ENCODE data around the gene UBL4A. TPM values are rescaled to one million over a fixed set of nuclear protein-coding genes. Genes with fewer than 3 reads are reported as not detected.
A peak's percentile ranks its signal among the peaks of the same experiment; 100 is the strongest.

The UBL4A gene
- total RNA-seq, 1 donor from 2014 or later, result 12.1 TPM

DNA sequence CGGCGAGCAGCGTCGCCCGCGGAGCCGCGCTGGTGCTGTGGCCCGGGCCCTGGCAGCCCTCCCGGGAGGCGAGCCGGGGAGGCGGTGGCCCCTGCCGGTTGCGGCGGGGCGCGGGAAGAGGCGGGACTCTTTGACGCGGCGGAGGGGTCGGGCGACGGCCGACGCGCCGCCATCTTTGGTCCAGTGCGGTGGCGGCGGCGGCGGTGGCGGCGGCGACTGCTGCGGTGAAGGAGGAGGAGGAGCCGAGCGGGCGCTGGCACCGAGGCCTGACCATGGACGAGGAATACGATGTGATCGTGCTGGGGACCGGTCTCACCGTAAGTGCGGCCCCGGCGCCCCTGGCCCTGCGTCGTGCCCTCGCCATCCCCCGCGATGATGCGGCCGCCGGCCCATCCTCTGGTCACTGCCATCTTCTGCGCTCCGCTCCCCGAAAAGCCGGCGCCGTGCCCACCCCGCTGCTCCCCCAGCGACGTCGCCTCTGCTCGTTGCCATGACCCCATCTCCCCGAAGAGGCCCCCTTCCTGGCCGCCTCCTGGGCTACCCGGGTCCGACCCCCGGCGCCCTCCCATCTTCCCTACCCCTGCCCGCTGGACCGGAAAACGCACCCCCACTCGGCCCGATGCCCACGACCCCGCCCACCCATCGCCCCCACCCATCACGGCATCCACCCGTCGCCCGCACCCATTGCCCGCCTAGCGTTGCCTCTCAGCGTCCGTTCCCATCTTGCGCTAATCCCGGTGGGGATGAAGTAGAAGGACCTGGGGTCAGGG lies 49.2 kb downstream of the UBL4A start, which contains the start of gene GDI1:
TSS of gene GDI1 (plus strand) at position 172 of the 770 bp plus-strand sequence. CDS start at position 273, 101 bp downstream.
- Histone ChIP-seq H2AFZ (replicated peaks) (no peak within 1 kb of the TSS), H3K79me2 (ENCODE audit: low read depth) (peaks cover 36% of the 10 kb centered on the region), H3K4me2 (peak within 1 kb of the TSS; percentile 86), H3K4me3 (peak within 1 kb of the TSS; percentile 71), H4K20me1 (ENCODE audit: low read depth) (peaks cover 33% of the 10 kb centered on the region), H3K27ac (peak within 1 kb of the TSS; percentile 98), H3K9ac (peak within 1 kb of the TSS; percentile 75), H3K9me3 (ENCODE audit: low read depth) (no peaks in the 10 kb centered on the region), H3K27me3 (no peaks in the 10 kb centered on the region), H3K4me1 (no peaks in the 10 kb centered on the region), H3K36me3 (no peaks in the 10 kb centered on the region), H3F3A (ENCODE audit: low read depth) (peaks cover 8% of the 10 kb centered on the region)
- H3K4me3 Mint-ChIP-seq, result peak within 1 kb of the TSS; percentile 92
- peak; percentile 69 for DNase-seq (ENCODE audit: low spot score)
- peaks cover 29% of the 10 kb centered on the region for H3K9me3 Mint-ChIP-seq
- H3K4me1 Mint-ChIP-seq, result peaks cover 10% of the 10 kb centered on the region
- H3K27me3 Mint-ChIP-seq (ENCODE audit: insufficient read depth, low read depth), result peaks cover 16% of the 10 kb centered on the region
- TF ChIP-seq, protein P1, sequence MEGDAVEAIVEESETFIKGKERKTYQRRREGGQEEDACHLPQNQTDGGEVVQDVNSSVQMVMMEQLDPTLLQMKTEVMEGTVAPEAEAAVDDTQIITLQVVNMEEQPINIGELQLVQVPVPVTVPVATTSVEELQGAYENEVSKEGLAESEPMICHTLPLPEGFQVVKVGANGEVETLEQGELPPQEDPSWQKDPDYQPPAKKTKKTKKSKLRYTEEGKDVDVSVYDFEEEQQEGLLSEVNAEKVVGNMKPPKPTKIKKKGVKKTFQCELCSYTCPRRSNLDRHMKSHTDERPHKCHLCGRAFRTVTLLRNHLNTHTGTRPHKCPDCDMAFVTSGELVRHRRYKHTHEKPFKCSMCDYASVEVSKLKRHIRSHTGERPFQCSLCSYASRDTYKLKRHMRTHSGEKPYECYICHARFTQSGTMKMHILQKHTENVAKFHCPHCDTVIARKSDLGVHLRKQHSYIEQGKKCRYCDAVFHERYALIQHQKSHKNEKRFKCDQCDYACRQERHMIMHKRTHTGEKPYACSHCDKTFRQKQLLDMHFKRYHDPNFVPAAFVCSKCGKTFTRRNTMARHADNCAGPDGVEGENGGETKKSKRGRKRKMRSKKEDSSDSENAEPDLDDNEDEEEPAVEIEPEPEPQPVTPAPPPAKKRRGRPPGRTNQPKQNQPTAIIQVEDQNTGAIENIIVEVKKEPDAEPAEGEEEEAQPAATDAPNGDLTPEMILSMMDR (IDR thresholded peaks at IDR 0.05), result no peak
- peaks cover 6% of the 10 kb centered on the region for H3K36me3 Mint-ChIP-seq
- H3K27ac Mint-ChIP-seq, result peak within 1 kb of the TSS; percentile 99

- peak overlapping the region; percentile 97 for H3K27ac Mint-ChIP-seq
- Histone ChIP-seq H3K79me2 (ENCODE audit: low read depth) (peaks cover 36% of the 10 kb centered on the region), H3F3A (ENCODE audit: low read depth) (peaks cover 8% of the 10 kb centered on the region), H2AFZ (replicated peaks) (no peak overlapping the region), H3K4me2 (peak overlapping the region; percentile 86), H3K27me3 (no peaks in the 10 kb centered on the region), H3K4me1 (no peaks in the 10 kb centered on the region), H4K20me1 (ENCODE audit: low read depth) (peaks cover 33% of the 10 kb centered on the region), H3K36me3 (no peaks in the 10 kb centered on the region), H3K4me3 (peak overlapping the region; percentile 71), H3K9me3 (ENCODE audit: low read depth) (no peaks in the 10 kb centered on the region), H3K9ac (peak overlapping the region; percentile 75), H3K27ac (peak overlapping the region; percentile 98)
- H3K36me3 Mint-ChIP-seq, result peaks cover 6% of the 10 kb centered on the region
- H3K4me1 Mint-ChIP-seq, result peaks cover 10% of the 10 kb centered on the region
- peak; percentile 80 for DNase-seq (ENCODE audit: low spot score)
- peaks cover 28% of the 10 kb centered on the region for H3K9me3 Mint-ChIP-seq
- peak overlapping the region; percentile 87 for H3K4me3 Mint-ChIP-seq
- H3K27me3 Mint-ChIP-seq (ENCODE audit: insufficient read depth, low read depth), result peaks cover 16% of the 10 kb centered on the region
- TF ChIP-seq, protein P1 (IDR thresholded peaks at IDR 0.05), result no peak
- no peak for TF ChIP-seq EZH2phosphoT487 (IDR thresholded peaks at IDR 0.05)
- TF ChIP-seq EZH2 (IDR thresholded peaks at IDR 0.05), result no peak
Observed at GRCh38 chrX:154436374-154436982, 49.9 kb downstream of the UBL4A start.

- TF ChIP-seq EZH2 (IDR thresholded peaks at IDR 0.05) (no peak), EZH2phosphoT487 (IDR thresholded peaks at IDR 0.05) (no peak)
- TF ChIP-seq, protein P1 (IDR thresholded peaks at IDR 0.05), result no peak
- no peaks in the 10 kb centered on the region for H3K36me3 ChIP-seq
- H3K4me2 ChIP-seq, result no peak overlapping the region
- Mint-ChIP-seq H3K27ac (no peak overlapping the region), H3K4me1 (peaks cover 13% of the 10 kb centered on the region), H3K36me3 (peaks cover 11% of the 10 kb centered on the region), H3K4me3 (peak overlapping the region; percentile 87), H3K9me3 (peaks cover 29% of the 10 kb centered on the region), H3K27me3 (ENCODE audit: insufficient read depth, low read depth) (peaks cover 19% of the 10 kb centered on the region)
- H3K4me3 ChIP-seq, result no peak overlapping the region
- peaks cover 8% of the 10 kb centered on the region for H3F3A ChIP-seq (ENCODE audit: low read depth)
- no peak overlapping the region for H2AFZ ChIP-seq (replicated peaks)
- no peaks in the 10 kb centered on the region for H3K9me3 ChIP-seq (ENCODE audit: low read depth)
- H3K79me2 ChIP-seq (ENCODE audit: low read depth), result peaks cover 32% of the 10 kb centered on the region
- no peak overlapping the region for H3K9ac ChIP-seq
- no peaks in the 10 kb centered on the region for H3K27me3 ChIP-seq
- H3K4me1 ChIP-seq, result no peaks in the 10 kb centered on the region
- DNase-seq (ENCODE audit: low spot score), result no peak
- H4K20me1 ChIP-seq (ENCODE audit: low read depth), result peaks cover 26% of the 10 kb centered on the region
- no peak overlapping the region for H3K27ac ChIP-seq
Observed at GRCh38 chrX:154435171-154435733, 51.2 kb downstream of the UBL4A start.

All from neural progenitor cell (in vitro differentiated cells).